Nephron (organoid): Measurements from ENCODE around the gene ARL6IP5.

Experiments used
- H3K27ac Mint-ChIP-seq, 3 experiments: 2 replicates each; pipeline ENCODE4 v1.8.0; 2020; ENCODE audit warnings: mixed read lengths in 3 of 3, mild to moderate bottlenecking in 2 of 3, moderate library complexity in 1 of 3
- H3K27me3 Mint-ChIP-seq: 2 replicates; pipeline ENCODE4 v1.8.0; 2021; ENCODE audit warnings: low read depth, mild to moderate bottlenecking, moderate library complexity, mixed read lengths
- H3K36me3 Mint-ChIP-seq: 2 replicates; pipeline ENCODE4 v1.8.0; 2020; ENCODE audit warnings: low read depth, mixed read lengths
- H3K4me1 Mint-ChIP-seq: 2 replicates; pipeline ENCODE4 v1.8.0; 2020; ENCODE audit warnings: mixed read lengths
- H3K4me3 Mint-ChIP-seq, 3 experiments: 2 replicates each; pipeline ENCODE4 v1.8.0; 2020; ENCODE audit warnings: mild to moderate bottlenecking in 3 of 3, mixed read lengths in 3 of 3, moderate library complexity in 2 of 3
- H3K9me3 Mint-ChIP-seq: 2 replicates; pipeline ENCODE4 v1.8.0; 2020; ENCODE audit warnings: mixed read lengths
- TF ChIP-seq, protein P1 (sequence below), 3 experiments: fragments of 200-600 bp; sonication (generic); IDR thresholded peaks; one replicate each; pipeline ENCODE4 v1.5.0; 2021; ENCODE audit warnings: antibody characterized with exemption in 3 of 3; ENCODE audit not compliant: unreplicated experiment in 3 of 3

Gene ARL6IP5

DNA sequence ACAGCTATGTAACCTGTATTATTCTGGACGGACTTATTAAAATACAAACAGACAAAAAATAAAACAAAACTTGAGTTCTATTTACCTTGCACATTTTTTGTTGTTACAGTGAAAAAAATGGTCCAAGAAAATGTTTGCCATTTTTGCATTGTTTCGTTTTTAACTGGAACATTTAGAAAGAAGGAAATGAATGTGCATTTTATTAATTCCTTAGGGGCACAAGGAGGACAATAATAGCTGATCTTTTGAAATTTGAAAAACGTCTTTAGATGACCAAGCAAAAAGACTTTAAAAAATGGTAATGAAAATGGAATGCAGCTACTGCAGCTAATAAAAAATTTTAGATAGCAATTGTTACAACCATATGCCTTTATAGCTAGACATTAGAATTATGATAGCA, 20.6 kb downstream of the ARL6IP5 start:
- H3K4me3 Mint-ChIP-seq: no peak overlapping the region
- H3K27ac Mint-ChIP-seq: no peak overlapping the region
- H3K9me3 Mint-ChIP-seq: no peaks in the 10 kb centered on the region
- TF ChIP-seq, protein P1, sequence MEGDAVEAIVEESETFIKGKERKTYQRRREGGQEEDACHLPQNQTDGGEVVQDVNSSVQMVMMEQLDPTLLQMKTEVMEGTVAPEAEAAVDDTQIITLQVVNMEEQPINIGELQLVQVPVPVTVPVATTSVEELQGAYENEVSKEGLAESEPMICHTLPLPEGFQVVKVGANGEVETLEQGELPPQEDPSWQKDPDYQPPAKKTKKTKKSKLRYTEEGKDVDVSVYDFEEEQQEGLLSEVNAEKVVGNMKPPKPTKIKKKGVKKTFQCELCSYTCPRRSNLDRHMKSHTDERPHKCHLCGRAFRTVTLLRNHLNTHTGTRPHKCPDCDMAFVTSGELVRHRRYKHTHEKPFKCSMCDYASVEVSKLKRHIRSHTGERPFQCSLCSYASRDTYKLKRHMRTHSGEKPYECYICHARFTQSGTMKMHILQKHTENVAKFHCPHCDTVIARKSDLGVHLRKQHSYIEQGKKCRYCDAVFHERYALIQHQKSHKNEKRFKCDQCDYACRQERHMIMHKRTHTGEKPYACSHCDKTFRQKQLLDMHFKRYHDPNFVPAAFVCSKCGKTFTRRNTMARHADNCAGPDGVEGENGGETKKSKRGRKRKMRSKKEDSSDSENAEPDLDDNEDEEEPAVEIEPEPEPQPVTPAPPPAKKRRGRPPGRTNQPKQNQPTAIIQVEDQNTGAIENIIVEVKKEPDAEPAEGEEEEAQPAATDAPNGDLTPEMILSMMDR (IDR thresholded peaks at IDR 0.05; ENCODE audit: unreplicated experiment in 3 of 3): no peak
- no peaks in the 10 kb centered on the region for H3K27me3 Mint-ChIP-seq
- no peaks in the 10 kb centered on the region for H3K4me1 Mint-ChIP-seq
- peaks cover 30% of the 10 kb centered on the region for H3K36me3 Mint-ChIP-seq

DNA sequence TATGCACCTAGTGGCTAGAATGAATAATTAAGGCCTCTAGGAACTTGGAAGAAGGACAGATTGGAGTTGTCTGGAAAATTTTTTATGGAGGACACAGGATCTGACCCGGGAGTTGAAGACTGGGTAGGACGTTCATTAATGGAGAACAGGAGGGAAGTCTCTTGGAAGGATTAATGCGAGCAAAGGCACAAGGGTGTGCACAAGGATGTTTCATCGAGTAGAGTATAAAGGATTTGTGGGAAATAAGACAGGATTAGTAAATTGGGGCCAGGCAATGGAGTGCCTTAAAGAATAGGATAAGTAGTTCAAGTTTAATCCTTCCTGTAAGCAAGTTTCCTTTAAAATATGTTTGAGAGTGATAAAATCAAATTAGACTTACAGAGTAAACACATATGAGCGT, 23.1 kb downstream of the ARL6IP5 start:
- Mint-ChIP-seq H3K27me3 (no peaks in the 10 kb centered on the region), H3K27ac (no peak overlapping the region), H3K4me3 (no peak overlapping the region), H3K9me3 (no peaks in the 10 kb centered on the region), H3K36me3 (peaks cover 18% of the 10 kb centered on the region), H3K4me1 (peaks cover 7% of the 10 kb centered on the region)
- TF ChIP-seq, protein P1 (IDR thresholded peaks at IDR 0.05; ENCODE audit: unreplicated experiment in 3 of 3): no peak

DNA sequence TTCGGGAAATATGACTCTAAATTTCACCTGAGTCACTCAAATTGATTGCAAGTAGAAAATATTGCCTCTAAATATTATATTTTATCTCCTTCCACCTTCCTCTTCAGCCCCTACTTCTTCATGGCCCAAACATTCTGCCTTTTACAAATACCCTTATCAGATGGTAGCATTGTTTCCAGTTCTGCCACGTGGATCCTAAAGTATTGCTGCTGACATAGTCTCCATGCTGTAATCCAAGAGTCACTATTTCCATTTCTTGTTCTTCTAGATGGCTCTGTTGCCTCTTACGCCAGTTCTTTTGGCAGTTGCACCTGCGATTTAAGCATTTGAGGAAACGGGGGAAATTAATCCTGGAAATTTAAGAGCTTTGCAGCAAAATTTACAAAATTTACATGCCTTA, 24.1 kb downstream of the ARL6IP5 start:
- Mint-ChIP-seq H3K27ac (no peak overlapping the region), H3K27me3 (no peaks in the 10 kb centered on the region), H3K4me3 (no peak overlapping the region), H3K9me3 (no peaks in the 10 kb centered on the region), H3K4me1 (peaks cover 17% of the 10 kb centered on the region), H3K36me3 (peaks cover 9% of the 10 kb centered on the region)
- TF ChIP-seq, protein P1 (IDR thresholded peaks at IDR 0.05; ENCODE audit: unreplicated experiment in 3 of 3): no peak

DNA sequence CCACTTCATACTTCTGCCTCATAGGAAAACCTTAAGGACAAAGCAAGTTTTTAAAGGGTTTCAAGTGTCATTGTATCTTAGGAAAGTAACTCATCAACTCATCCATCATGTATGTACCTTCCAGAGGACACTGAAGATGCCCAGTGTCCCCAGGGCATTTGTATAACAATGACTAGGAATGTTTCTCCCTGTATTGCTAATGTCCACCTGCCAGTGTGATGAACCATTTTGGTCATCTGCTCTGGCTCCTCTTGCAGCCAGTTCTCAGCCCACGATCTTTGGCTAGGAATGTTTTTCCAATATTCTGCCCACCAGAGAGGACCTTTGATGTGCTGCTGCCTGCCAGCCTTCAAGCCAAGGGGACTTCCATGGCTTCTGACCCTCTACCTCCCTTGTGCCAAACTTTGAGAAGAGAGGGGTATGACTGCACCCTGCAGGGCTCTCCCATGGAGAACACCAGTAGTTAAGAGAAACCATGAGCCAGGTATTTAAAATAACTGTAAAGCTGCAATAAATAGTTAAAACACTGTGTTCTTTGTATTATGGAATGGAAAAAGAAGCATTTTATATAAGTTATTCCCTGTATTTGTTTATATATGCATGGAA, 26.3 kb downstream of the ARL6IP5 start:
- H3K9me3 Mint-ChIP-seq: no peaks in the 10 kb centered on the region
- H3K27ac Mint-ChIP-seq: no peak overlapping the region
- peaks cover 26% of the 10 kb centered on the region for H3K4me1 Mint-ChIP-seq
- TF ChIP-seq, protein P1 (IDR thresholded peaks at IDR 0.05; ENCODE audit: unreplicated experiment in 3 of 3): no peak
- no peaks in the 10 kb centered on the region for H3K27me3 Mint-ChIP-seq
- H3K4me3 Mint-ChIP-seq: no peak overlapping the region
- H3K36me3 Mint-ChIP-seq: no peaks in the 10 kb centered on the region

DNA sequence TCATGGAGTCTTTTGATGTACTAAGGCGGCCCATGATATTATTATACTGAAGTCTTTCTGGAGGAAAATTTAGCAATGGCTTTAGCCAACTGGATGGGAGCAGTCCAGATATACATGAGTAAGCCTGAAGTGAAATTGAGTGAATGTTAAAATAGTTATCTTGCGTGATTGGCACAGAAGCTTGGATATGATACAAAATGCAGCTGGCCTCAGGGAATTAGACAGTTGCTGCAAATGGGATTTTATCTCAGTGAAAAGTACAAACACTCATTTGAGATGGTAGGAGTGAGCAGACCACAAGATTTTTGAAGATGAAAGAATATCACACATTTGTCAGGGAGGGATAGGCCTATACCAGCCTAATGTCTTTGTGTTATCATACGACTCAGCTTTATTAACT, 28.8 kb downstream of the ARL6IP5 start:
- Mint-ChIP-seq H3K36me3 (no peaks in the 10 kb centered on the region), H3K9me3 (no peaks in the 10 kb centered on the region), H3K4me3 (peak overlapping the region in 1 of 3 experiments; percentile 14), H3K4me1 (peaks cover 32% of the 10 kb centered on the region), H3K27ac (peak overlapping the region; percentile 18 to 35 (median 33)), H3K27me3 (no peaks in the 10 kb centered on the region)
- TF ChIP-seq, protein P1 (IDR thresholded peaks at IDR 0.05; ENCODE audit: unreplicated experiment in 3 of 3): no peak

DNA sequence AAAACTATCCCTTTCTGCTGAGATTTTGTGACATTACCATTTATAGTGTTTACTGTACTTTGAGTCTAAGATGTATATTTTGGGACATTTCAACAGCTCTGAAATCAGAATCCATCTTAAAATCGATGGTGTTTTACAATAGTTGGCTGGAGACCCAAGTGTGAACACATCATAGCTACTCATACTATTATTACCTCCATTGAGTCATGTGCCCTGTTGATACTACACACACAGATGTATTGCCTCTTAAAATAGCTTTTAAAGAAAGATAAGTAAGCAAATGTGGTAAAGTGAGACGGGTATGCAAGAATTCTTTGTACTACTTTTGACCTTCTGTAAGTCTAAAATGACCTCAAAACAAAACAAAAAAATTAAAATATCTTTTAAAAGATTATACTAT, 31.0 kb downstream of the ARL6IP5 start:
- TF ChIP-seq, protein P1 (IDR thresholded peaks at IDR 0.05; ENCODE audit: unreplicated experiment in 3 of 3): no peak
- peak overlapping the region; percentile 43 to 70 (median 48) for H3K27ac Mint-ChIP-seq
- no peaks in the 10 kb centered on the region for H3K36me3 Mint-ChIP-seq
- peak overlapping the region in 2 of 3 experiments; percentile 36 to 80 for H3K4me3 Mint-ChIP-seq
- H3K4me1 Mint-ChIP-seq: peaks cover 45% of the 10 kb centered on the region
- no peaks in the 10 kb centered on the region for H3K27me3 Mint-ChIP-seq
- no peaks in the 10 kb centered on the region for H3K9me3 Mint-ChIP-seq
